ENCODE data around the gene CFAP57. TPM values are rescaled to one million over a fixed set of nuclear protein-coding genes. Genes with fewer than 3 reads are reported as not detected.
A peak's percentile ranks its signal among the peaks of the same experiment; 100 is the strongest.

The CFAP57 gene
- total and polyA plus RNA-seq, 2 of the 4 experiments (the other 2 are of a cell fraction): 0.29 to 0.36 TPM

GRCh38 chr1:43165765-43166164 is 6.4 kb upstream of the CFAP57 start:
- H4K8ac ChIP-seq (ENCODE audit: low read depth in 2 of 2, low read length in 2 of 2): no peak overlapping the region
- no TSS peak for BruUV-seq (replicated peaks)
- H4K20me1 ChIP-seq (ENCODE audit: insufficient read depth, low read length): no peaks in the 10 kb centered on the region; the same call in 1 of the 2 replicates

More at GRCh38 chr1:43165765-43166164, 6.4 kb upstream of the CFAP57 start:
- peaks cover 36% of the 10 kb centered on the region for H3K36me3 ChIP-seq (ENCODE audit: control insufficient read depth, insufficient read depth, low read length)
- H2BK5ac ChIP-seq (ENCODE audit: low read depth, low read length, poor library complexity, severe bottlenecking): no peak overlapping the region
- no peak overlapping the region for H3K23ac ChIP-seq (ENCODE audit: low read depth, low read length)
- ATAC-seq (ENCODE audit: low read depth) (no peak), DNase-seq (no peak)
- no peak overlapping the region for H3K9ac ChIP-seq (ENCODE audit: low read depth, low read length)
- intact Hi-C loops (cut with micrococcal nuclease): no loop called here
- no peak overlapping the region for H4K5ac ChIP-seq (ENCODE audit: low read depth, low read length)
- H2AK5ac ChIP-seq (ENCODE audit: low read depth, low read length): no peak overlapping the region
- H3K4me2 ChIP-seq (ENCODE audit: low read depth, low read length): no peak overlapping the region
- H3K79me1 ChIP-seq (ENCODE audit: low read depth in 1 of 2, low read length in 2 of 2): peaks cover 29 to 40% of the 10 kb centered on the region in 2 experiments
- WGBS, 2 experiments (ENCODE audit: extremely low coverage in 2 of 2, insufficient read length in 1 of 2): 90% methylated on average over 4 of the region's 5 CpGs; no CpG with 5 or more reads in 1 of the 2 experiments
- no peak overlapping the region for H3K4ac ChIP-seq (ENCODE audit: low read depth, low read length)
- H3K14ac ChIP-seq (replicated peaks; ENCODE audit: low read depth, low read length): no peak overlapping the region
- CTCF ChIA-PET: no interaction called here
- POLR2A ChIA-PET (ENCODE audit: unreplicated experiment): no interaction called here
- H2AFZ ChIP-seq (replicated peaks; ENCODE audit: low read length, poor library complexity): no peak overlapping the region
- in situ Hi-C loops (cut with MboI; ENCODE audit: low sequenced_read_pairs): no loop called here
- H3K4me3 ChIP-seq (ENCODE audit: insufficient read depth, low read depth, low read length): no peak overlapping the region
- no peak overlapping the region for H3K56ac ChIP-seq (ENCODE audit: extremely low read depth, insufficient read depth, low read length)
- H3K9me1 ChIP-seq (ENCODE audit: insufficient read depth, low read length): peaks cover 2% of the 10 kb centered on the region; the same call in 1 of the 2 replicates
- no peak overlapping the region for H2BK120ac ChIP-seq (ENCODE audit: low read depth, low read length)
- H2BK20ac ChIP-seq (ENCODE audit: low read depth, low read length): no peak overlapping the region
- H3K18ac ChIP-seq (ENCODE audit: low read depth, low read length): no peak overlapping the region
- no peak overlapping the region for H4K91ac ChIP-seq (ENCODE audit: insufficient read depth, low read depth, low read length)
- TF ChIP-seq POLR2A (IDR thresholded peaks at IDR 0.05; ENCODE audit: low read depth, low read length) (no peak), MAFK (IDR thresholded peaks at IDR 0.05; ENCODE audit: low read depth, low read length) (peak; percentile 38), RCOR1 (IDR thresholded peaks at IDR 0.05; ENCODE audit: insufficient replicate concordance, low read length) (no peak)
- dilution Hi-C loops (cut with HindIII; ENCODE audit: low sequenced_read_pairs, unreplicated experiment): no loop called here
- H2BK15ac ChIP-seq (ENCODE audit: low read depth, low read length): no peak overlapping the region
- no peak overlapping the region for H3K27ac ChIP-seq (ENCODE audit: insufficient read depth, low read length)
- no peaks in the 10 kb centered on the region for H3K27me3 ChIP-seq (ENCODE audit: control insufficient read depth, insufficient read depth, low read length)
- H3K4me1 ChIP-seq (ENCODE audit: control insufficient read depth, insufficient read depth, low read length): no peaks in the 10 kb centered on the region
- no peaks in the 10 kb centered on the region for H3K9me3 ChIP-seq (ENCODE audit: control insufficient read depth, insufficient read depth, low read length)
- no peak overlapping the region for H2AK9ac ChIP-seq (replicated peaks; ENCODE audit: low read depth, low read length, poor library complexity)

Data from IMR-90 (cell line).